ENCODE measurements around the gene MPST.
"Not testable (repeated sequence)": the region's sequence is repeated elsewhere in the genome, so short reads cannot be mapped to it uniquely, and the experiment has no call there.

MPST gene

DNA sequence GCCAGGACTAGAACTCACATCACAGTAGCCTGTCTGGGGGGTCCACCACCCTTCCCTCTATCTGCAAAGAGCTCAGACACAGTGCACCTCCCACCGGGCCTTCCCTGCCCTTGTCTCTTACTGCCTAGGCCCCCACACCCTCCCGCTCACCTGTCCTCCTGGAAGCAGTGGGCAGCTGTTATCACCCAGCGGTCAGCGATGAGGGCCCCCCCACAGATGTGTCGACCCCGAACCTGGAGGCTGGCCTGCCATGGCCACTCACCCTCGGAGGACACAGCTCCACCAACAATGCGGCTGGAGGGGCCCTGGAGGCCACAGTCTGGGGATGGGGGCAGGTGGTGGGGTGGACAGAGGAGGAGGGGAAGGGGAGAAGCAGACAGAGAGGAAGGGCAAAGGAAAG, 50.8 kb downstream of the MPST start:
- Histone ChIP-seq H4K91ac (ENCODE audit: low read depth, low read length, poor library complexity) (no peak overlapping the region), H2AK5ac (ENCODE audit: low read depth, low read length) (peak overlapping the region; percentile 17), H3K79me1 (ENCODE audit: low read depth, low read length) (no peaks in the 10 kb centered on the region), H3K23ac (ENCODE audit: low read depth, low read length, poor library complexity) (no peak overlapping the region), H3K18ac (ENCODE audit: low read length) (no peak overlapping the region), H3K4ac (ENCODE audit: low read length) (no peak overlapping the region), H3K4me2 (ENCODE audit: insufficient read depth, low read length, poor library complexity, severe bottlenecking) (no peak overlapping the region), H2AFZ (ENCODE audit: low read length) (no peak overlapping the region), H2BK12ac (ENCODE audit: low read length) (no peak overlapping the region), H3K14ac (ENCODE audit: low read length) (no peak overlapping the region), H2BK120ac (ENCODE audit: low read depth, low read length) (no peak overlapping the region), H3K4me1 (ENCODE audit: control insufficient read depth in 2 of 2, insufficient read depth in 1 of 2, low read depth in 1 of 2, low read length in 2 of 2) (peaks cover 0 to 4% of the 10 kb centered on the region in 2 donors), H3K27me3 (ENCODE audit: control insufficient read depth in 3 of 3, insufficient read depth in 3 of 3, low read depth in 1 of 3, low read length in 3 of 3) (peaks cover 4 to 44% (median 35%) of the 10 kb centered on the region in 3 experiments), H3K27ac (replicated peaks; ENCODE audit: low read length) (no peak overlapping the region), H3K9ac (ENCODE audit: low read depth, low read length, poor library complexity) (no peak overlapping the region), H2BK15ac (ENCODE audit: low read length) (no peak overlapping the region), H3K4me3 (ENCODE audit: low read length in 2 of 2) (no peak overlapping the region), H3K36me3 (replicated peaks in 1 of 2; ENCODE audit: control insufficient read depth in 2 of 2, insufficient read depth in 2 of 2, low read length in 2 of 2) (no peaks in the 10 kb centered on the region), H3K9me3 (replicated peaks in 1 of 2; ENCODE audit: control insufficient read depth in 2 of 2, insufficient read depth in 1 of 2, low read depth in 1 of 2, low read length in 2 of 2) (peaks cover 0 to 2% of the 10 kb centered on the region in 2 donors), H2BK5ac (ENCODE audit: low read length) (no peak overlapping the region), H4K8ac (ENCODE audit: low read depth, low read length) (no peak overlapping the region)
- DNase-seq (ENCODE audit: low spot score): no peak
- no CpG with 5 or more reads among the region's 8 CpGs for WGBS, 2 donors (ENCODE audit: extremely low coverage in 2 of 2, insufficient read length in 2 of 2, insufficient replicate concordance in 1 of 2)

DNA sequence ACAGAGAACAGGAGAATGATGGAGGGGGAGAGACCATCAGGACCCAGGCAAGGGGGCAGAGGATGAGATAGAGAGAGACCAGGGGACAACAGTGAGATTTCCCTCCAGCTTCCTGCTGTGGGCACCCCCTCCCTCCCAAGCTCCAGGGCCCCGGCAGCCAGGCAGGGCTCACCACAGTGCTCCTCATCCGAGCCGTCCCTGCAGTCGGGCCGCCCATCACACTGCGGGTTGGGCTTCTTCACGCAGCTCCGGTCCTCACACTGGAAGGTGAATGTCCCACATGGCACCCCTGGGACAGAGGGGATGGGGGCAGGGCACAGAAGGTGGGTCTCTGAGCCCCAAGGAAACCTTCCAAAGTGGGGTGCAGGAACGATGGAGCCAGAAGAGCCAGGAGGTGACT, 51.2 kb downstream of the MPST start:
- Histone ChIP-seq H3K79me1 (ENCODE audit: low read depth, low read length) (no peaks in the 10 kb centered on the region), H3K4ac (ENCODE audit: low read length) (no peak overlapping the region), H3K18ac (ENCODE audit: low read length) (no peak overlapping the region), H2BK120ac (ENCODE audit: low read depth, low read length) (no peak overlapping the region), H3K4me1 (ENCODE audit: control insufficient read depth in 2 of 2, insufficient read depth in 1 of 2, low read depth in 1 of 2, low read length in 2 of 2) (peaks cover 0 to 4% of the 10 kb centered on the region in 2 donors), H2BK12ac (ENCODE audit: low read length) (no peak overlapping the region), H3K23ac (ENCODE audit: low read depth, low read length, poor library complexity) (no peak overlapping the region), H2BK5ac (ENCODE audit: low read length) (no peak overlapping the region), H2BK15ac (ENCODE audit: low read length) (no peak overlapping the region), H3K4me3 (ENCODE audit: low read length in 2 of 2) (no peak overlapping the region), H3K36me3 (replicated peaks in 1 of 2; ENCODE audit: control insufficient read depth in 2 of 2, insufficient read depth in 2 of 2, low read length in 2 of 2) (no peaks in the 10 kb centered on the region), H3K9ac (ENCODE audit: low read depth, low read length, poor library complexity) (peak overlapping the region; percentile 2), H2AFZ (ENCODE audit: low read length) (no peak overlapping the region), H3K9me3 (replicated peaks in 1 of 2; ENCODE audit: control insufficient read depth in 2 of 2, insufficient read depth in 1 of 2, low read depth in 1 of 2, low read length in 2 of 2) (peaks cover 0 to 2% of the 10 kb centered on the region in 2 donors), H2AK5ac (ENCODE audit: low read depth, low read length) (peak overlapping the region; percentile 47), H3K27me3 (ENCODE audit: control insufficient read depth in 3 of 3, insufficient read depth in 3 of 3, low read depth in 1 of 3, low read length in 3 of 3) (peaks cover 4 to 44% (median 35%) of the 10 kb centered on the region in 3 experiments), H3K14ac (ENCODE audit: low read length) (no peak overlapping the region), H3K27ac (replicated peaks; ENCODE audit: low read length) (no peak overlapping the region), H4K8ac (ENCODE audit: low read depth, low read length) (no peak overlapping the region), H3K4me2 (ENCODE audit: insufficient read depth, low read length, poor library complexity, severe bottlenecking) (no peak overlapping the region), H4K91ac (ENCODE audit: low read depth, low read length, poor library complexity) (no peak overlapping the region)
- no peak for DNase-seq (ENCODE audit: low spot score)
- no CpG with 5 or more reads among the region's 9 CpGs for WGBS, 2 donors (ENCODE audit: extremely low coverage in 2 of 2, insufficient read length in 2 of 2, insufficient replicate concordance in 1 of 2)

DNA sequence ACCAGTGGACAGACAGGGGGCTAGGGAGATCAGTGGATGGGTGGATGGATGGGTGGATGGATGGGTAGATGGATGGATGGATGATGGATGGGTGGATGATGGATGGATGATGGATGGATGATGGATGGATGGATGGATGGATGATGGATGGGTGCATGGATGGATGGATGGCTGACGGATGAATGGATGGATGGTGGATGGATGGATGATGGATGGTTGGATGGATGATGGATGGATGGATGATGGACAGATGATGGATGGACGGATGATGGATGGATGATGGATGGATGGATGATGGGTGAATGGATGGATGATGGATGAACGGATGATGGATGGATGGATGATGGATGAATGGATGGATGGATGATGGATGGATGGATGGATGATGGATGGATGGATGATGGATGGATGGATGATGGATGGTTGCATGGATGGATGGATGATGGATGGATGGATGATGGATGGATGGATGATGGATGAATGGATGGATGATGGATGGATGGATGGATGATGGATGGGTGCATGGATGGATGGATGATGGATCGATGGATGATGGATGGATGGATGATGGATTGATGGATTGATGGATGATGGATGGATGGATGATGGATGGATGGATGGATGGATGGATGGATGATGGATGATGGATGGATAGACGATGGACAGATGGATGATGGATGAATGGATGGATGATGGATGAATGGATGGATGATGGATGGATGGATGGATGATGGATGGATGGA, 52.5 kb downstream of the MPST start:
- not testable (repeated sequence) for H3K14ac ChIP-seq (ENCODE audit: low read length); H2BK15ac ChIP-seq (ENCODE audit: low read length); H2BK120ac ChIP-seq (ENCODE audit: low read depth, low read length); H3K27ac ChIP-seq (replicated peaks; ENCODE audit: low read length); H2AK5ac ChIP-seq (ENCODE audit: low read depth, low read length); H2BK12ac ChIP-seq (ENCODE audit: low read length); DNase-seq (ENCODE audit: low spot score); H3K9me3 ChIP-seq (replicated peaks in 1 of 2; ENCODE audit: control insufficient read depth in 2 of 2, insufficient read depth in 1 of 2, low read depth in 1 of 2, low read length in 2 of 2); H3K18ac ChIP-seq (ENCODE audit: low read length); H3K79me1 ChIP-seq (ENCODE audit: low read depth, low read length); H4K8ac ChIP-seq (ENCODE audit: low read depth, low read length); H2BK5ac ChIP-seq (ENCODE audit: low read length); H3K4ac ChIP-seq (ENCODE audit: low read length); H3K36me3 ChIP-seq (replicated peaks in 1 of 2; ENCODE audit: control insufficient read depth in 2 of 2, insufficient read depth in 2 of 2, low read length in 2 of 2); H3K4me3 ChIP-seq (ENCODE audit: low read length in 2 of 2); H2AFZ ChIP-seq (ENCODE audit: low read length); H3K4me1 ChIP-seq (ENCODE audit: control insufficient read depth in 2 of 2, insufficient read depth in 1 of 2, low read depth in 1 of 2, low read length in 2 of 2); H3K4me2 ChIP-seq (ENCODE audit: insufficient read depth, low read length, poor library complexity, severe bottlenecking)
- peak overlapping the region; percentile 55 for H3K9ac ChIP-seq (ENCODE audit: low read depth, low read length, poor library complexity)
- WGBS, 2 donors (ENCODE audit: extremely low coverage in 2 of 2, insufficient read length in 2 of 2, insufficient replicate concordance in 1 of 2): 100% methylated on average over 2 to 4 of the region's 5 CpGs
- H4K91ac ChIP-seq (ENCODE audit: low read depth, low read length, poor library complexity): peak overlapping the region; percentile 6
- peaks cover 4 to 48% (median 46%) of the 10 kb centered on the region in 3 experiments for H3K27me3 ChIP-seq (ENCODE audit: control insufficient read depth in 3 of 3, insufficient read depth in 3 of 3, low read depth in 1 of 3, low read length in 3 of 3)
- H3K23ac ChIP-seq (ENCODE audit: low read depth, low read length, poor library complexity): peak overlapping the region; percentile 56

- Histone ChIP-seq H3K23ac (ENCODE audit: low read depth, low read length, poor library complexity) (no peak overlapping the region), H3K27ac (replicated peaks; ENCODE audit: low read length) (no peak overlapping the region), H3K27me3 (ENCODE audit: control insufficient read depth in 3 of 3, insufficient read depth in 3 of 3, low read depth in 1 of 3, low read length in 3 of 3) (peaks cover 4 to 48% (median 45%) of the 10 kb centered on the region in 3 experiments), H3K9ac (ENCODE audit: low read depth, low read length, poor library complexity) (no peak overlapping the region), H4K8ac (ENCODE audit: low read depth, low read length) (no peak overlapping the region), H3K4ac (ENCODE audit: low read length) (no peak overlapping the region), H3K14ac (ENCODE audit: low read length) (no peak overlapping the region), H2BK120ac (ENCODE audit: low read depth, low read length) (no peak overlapping the region), H3K9me3 (replicated peaks in 1 of 2; ENCODE audit: control insufficient read depth in 2 of 2, insufficient read depth in 1 of 2, low read depth in 1 of 2, low read length in 2 of 2) (peaks cover 0 to 2% of the 10 kb centered on the region in 2 donors), H3K79me1 (ENCODE audit: low read depth, low read length) (no peaks in the 10 kb centered on the region), H3K4me2 (ENCODE audit: insufficient read depth, low read length, poor library complexity, severe bottlenecking) (no peak overlapping the region), H3K4me3 (ENCODE audit: low read length in 2 of 2) (peak overlapping the region in 1 of 2 donors; percentile 23), H2AFZ (ENCODE audit: low read length) (no peak overlapping the region), H3K36me3 (replicated peaks in 1 of 2; ENCODE audit: control insufficient read depth in 2 of 2, insufficient read depth in 2 of 2, low read length in 2 of 2) (no peaks in the 10 kb centered on the region), H2BK12ac (ENCODE audit: low read length) (no peak overlapping the region), H2AK5ac (ENCODE audit: low read depth, low read length) (no peak overlapping the region), H2BK5ac (ENCODE audit: low read length) (no peak overlapping the region), H3K4me1 (ENCODE audit: control insufficient read depth in 2 of 2, insufficient read depth in 1 of 2, low read depth in 1 of 2, low read length in 2 of 2) (peaks cover 0 to 4% of the 10 kb centered on the region in 2 donors), H3K18ac (ENCODE audit: low read length) (no peak overlapping the region), H2BK15ac (ENCODE audit: low read length) (no peak overlapping the region), H4K91ac (ENCODE audit: low read depth, low read length, poor library complexity) (no peak overlapping the region)
- WGBS, 2 donors (ENCODE audit: extremely low coverage in 2 of 2, insufficient read length in 2 of 2, insufficient replicate concordance in 1 of 2): 100% methylated on average over 6 to 8 of the region's 8 CpGs
- DNase-seq (ENCODE audit: low spot score): no peak
These were observed 53.1 kb downstream of the MPST start for GRCh38 chr22:37072673-37073072.
